HepG2 (cell line): ENCODE measurements around the gene DNAJC9. TPM values are rescaled to one million over a fixed set of nuclear protein-coding genes. Genes with fewer than 3 reads are reported as not detected.

Experiments
- ATAC-seq: fragments of 200-7000 bp; cut with Tn5 transposase; 3 replicates; pipeline ENCODE4 v1.9.1; 2020; ENCODE audit warnings: mild to moderate bottlenecking, moderate library complexity
- BruUV-seq: library from RNA; stranded (reverse); fragments of 400-500 nt; replicated peaks from 2 replicates; lab custom pipeline; 2021; lab: Mats Ljungman, UMichigan
- CTCF ChIA-PET: fragments of 300-600 bp; formaldehyde crosslinking; extraction: SDS; loops from one replicate; lab custom pipeline; 2021; ENCODE audit warnings: low total read pairs, inconsistent platforms, low intra/inter-chr PET ratio; lab: Yijun Ruan, JAX
- POLR2A ChIA-PET: fragments of 350-600 bp; sonication (Branson Sonifier 250); formaldehyde crosslinking; loops from one replicate; lab custom pipeline; 2020; ENCODE audit warnings: antibody characterized with exemption, inconsistent platforms; lab: Yijun Ruan, JAX
- DNase-seq: peaks from one replicate; pipeline ENCODE4 v3.0.0-alpha.2; 2015; ENCODE audit warnings: low spot score
- FAIRE-seq: peaks from 3 replicates; lab custom pipeline; 2011; peaks lifted over from hg19 to GRCh38; lab: Jason Lieb, UNC
- H2AFZ ChIP-seq: one replicate; pipeline ENCODE4 v1.6.1; 2011; ENCODE audit warnings: low read length, inconsistent platforms
- H3K27ac ChIP-seq: fragments of 300-600 bp; 3 replicates; pipeline ENCODE4 v1.8.0; 2011; ENCODE audit warnings: mixed run types, mild to moderate bottlenecking, mixed read lengths, low read length, inconsistent platforms; ENCODE audit not compliant: insufficient read depth; ENCODE audit errors: extremely low read length
- H3K27me3 ChIP-seq, 2 experiments: fragments of 200-600 bp in 1 of 2; 2 replicates in 1 of 2; 3 replicates in 1 of 2; pipeline versions ENCODE4 v1.6.0 to v1.8.0; 2011; ENCODE audit warnings: low read length in 2 of 2, mild to moderate bottlenecking in 2 of 2, moderate library complexity in 2 of 2, inconsistent platforms in 1 of 2; ENCODE audit not compliant: insufficient read depth in 2 of 2, control insufficient read depth in 1 of 2
- H3K36me3 ChIP-seq, 2 experiments: fragments of 200-600 bp in 1 of 2; replicated peaks in 1 of 2; 2 replicates in 1 of 2; 3 replicates in 1 of 2; pipeline versions ENCODE4 v1.5.1 to v1.8.0; 2011; ENCODE audit warnings: low read length in 2 of 2, inconsistent platforms in 1 of 2; ENCODE audit not compliant: insufficient read depth in 2 of 2, control insufficient read depth in 1 of 2
- H3K4me1 ChIP-seq: 2 replicates; pipeline ENCODE4 v1.5.1; 2012; ENCODE audit warnings: low read length, inconsistent platforms; ENCODE audit not compliant: insufficient read depth
- H3K4me2 ChIP-seq: 2 replicates; pipeline ENCODE4 v1.6.0; 2011; ENCODE audit warnings: low read depth, low read length, inconsistent platforms
- H3K4me3 ChIP-seq, 3 experiments: fragments of 200-600 bp in 1 of 3; sonication (generic), shearing (Covaris generic) in 1 of 3; replicated peaks in 1 of 3; 2 replicates each; pipeline ENCODE4 v1.5.1; 2011 to 2016; ENCODE audit warnings: low read length in 3 of 3, inconsistent platforms in 2 of 3, low read depth in 2 of 3, mild to moderate bottlenecking in 2 of 3, control low read depth in 1 of 3, mixed read lengths in 1 of 3; ENCODE audit not compliant: insufficient read depth in 1 of 3
- H3K79me2 ChIP-seq: one replicate; pipeline ENCODE4 v1.6.1; 2011; ENCODE audit warnings: low read length, inconsistent platforms; ENCODE audit not compliant: insufficient read depth
- H3K9ac ChIP-seq: 2 replicates; pipeline ENCODE4 v1.6.0; 2011; ENCODE audit warnings: mild to moderate bottlenecking, low read depth, low read length, inconsistent platforms; ENCODE audit not compliant: insufficient read depth
- H3K9me3 ChIP-seq: 2 replicates; pipeline ENCODE4 v1.5.1; 2012; ENCODE audit warnings: mild to moderate bottlenecking, low read length
- H4K20me1 ChIP-seq: 2 replicates; pipeline ENCODE4 v1.6.0; 2011; ENCODE audit warnings: inconsistent platforms, mild to moderate bottlenecking, low read length, moderate library complexity; ENCODE audit not compliant: insufficient read depth
- CBFB ChIP-seq: sonication (generic); formaldehyde crosslinking; IDR thresholded peaks from 2 replicates; pipeline ENCODE4 v1.4.0; 2020; ENCODE audit warnings: missing genetic modification reagents
- KLF15 ChIP-seq: sonication (generic); formaldehyde crosslinking; IDR thresholded peaks from 2 replicates; pipeline ENCODE4 v1.8.1; 2023; ENCODE audit warnings: borderline replicate concordance, mild to moderate bottlenecking, inconsistent platforms, missing genetic modification reagents, mixed read lengths
- MZF1 ChIP-seq: sonication (generic); formaldehyde crosslinking; IDR thresholded peaks from 2 replicates; pipeline ENCODE4 v1.8.1; 2023; ENCODE audit warnings: mild to moderate bottlenecking, missing genetic modification reagents, borderline replicate concordance
- NR1H2 ChIP-seq: sonication (generic); formaldehyde crosslinking; IDR thresholded peaks from 2 replicates; pipeline ENCODE4 v1.8.1; 2022; ENCODE audit warnings: low read depth, missing genetic modification reagents, borderline replicate concordance
- TBP ChIP-seq: sonication (generic); formaldehyde crosslinking; IDR thresholded peaks from 2 replicates; pipeline ENCODE4 v1.5.0; 2020; ENCODE audit warnings: missing genetic modification reagents
- ZNF570 ChIP-seq: sonication (generic); formaldehyde crosslinking; IDR thresholded peaks from 2 replicates; pipeline ENCODE4 v1.4.0; 2020; ENCODE audit warnings: mild to moderate bottlenecking, missing genetic modification reagents, borderline replicate concordance
- WGBS: methylation state at CpG from one replicate; pipeline ENCODE4 v1.1.6; 2017; ENCODE audit warnings: low lambda C conversion rate; 5-methylcytosine and 5-hydroxymethylcytosine counted together
- in situ Hi-C: cut with HindIII; loops from 2 replicates; pipeline ENCODE4 v1.10.0; 2017; ENCODE audit warnings: low pct_unique_long_range_greater_than_20kb; ENCODE audit not compliant: extremely low pct_ligation_motif_present
- intact Hi-C: fragments of 100-400 bp; cut with micrococcal nuclease; formaldehyde crosslinking; loops from one replicate; pipeline ENCODE4 v1.10.0; 2022; ENCODE audit not compliant: unreplicated experiment
- polyA plus RNA-seq, 8 experiments: library from polyadenylated mRNA; depleted of rRNA in 3 of 8; stranded (reverse) in 7 of 8; unstranded in 1 of 8; fragments of >200 nt; fragmentation: Illumina TruSeq in 4 of 8; extraction: Trizol in 4 of 8; gene quantifications; 2 replicates each; pipeline versions ENCODE4 v1.2.1 to v1.2.3, GENCODE V29; 2011 to 2016; ENCODE audit warnings: low read depth in 4 of 8, missing spikeins in 1 of 8, mixed read lengths in 1 of 8; ENCODE audit not compliant: insufficient read depth in 1 of 8
- total RNA-seq, 5 experiments: library from RNA; depleted of rRNA; stranded (reverse); fragments of >200 nt; fragmentation: Illumina TruSeq; extraction: Trizol; gene quantifications; 2 replicates each; pipeline ENCODE4 v1.2.3, GENCODE V29; 2016; ENCODE audit warnings: low read depth in 1 of 5
- TF ChIP-seq, protein P1 (sequence below): sonication (generic); formaldehyde crosslinking; IDR thresholded peaks from 2 replicates; pipeline ENCODE4 v1.4.0; 2020; ENCODE audit warnings: mild to moderate bottlenecking, missing genetic modification reagents
- TF ChIP-seq, protein P2 (sequence below): sonication (generic); formaldehyde crosslinking; IDR thresholded peaks from 2 replicates; pipeline ENCODE4 v1.5.0; 2020; ENCODE audit warnings: mild to moderate bottlenecking, missing genetic modification reagents

Gene DNAJC9
- total and polyA plus RNA-seq, 2 of the 13 experiments (the other 11 are each of a cell fraction or from before 2014, with no cell fraction given) = 15.9 to 60.3 TPM

DNA sequence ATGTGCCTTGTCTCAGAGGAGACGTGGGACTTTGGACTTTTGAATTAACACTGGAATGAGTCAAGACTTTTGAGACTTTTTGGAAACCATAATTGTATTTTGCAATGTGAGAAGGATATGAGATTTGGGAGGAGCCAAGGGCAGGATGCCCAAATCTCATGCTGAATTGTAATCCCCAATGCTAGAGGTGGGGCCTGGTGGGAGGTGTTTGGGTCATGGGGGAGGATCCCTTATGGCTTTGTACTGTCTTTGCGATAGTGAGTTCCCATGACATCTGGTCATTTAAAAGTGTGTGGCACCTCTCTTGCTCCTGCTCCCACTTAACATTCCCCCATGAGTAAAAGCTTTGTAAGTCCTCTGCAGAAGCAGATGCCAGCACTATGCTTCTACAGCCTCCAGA, 39.2 kb downstream of the DNAJC9 start:
- in situ Hi-C loops (no loop called here), intact Hi-C loops (no loop called here)
- Histone ChIP-seq H3K36me3 (no peaks in the 10 kb centered on the region), H3K4me1 (peaks cover 23% of the 10 kb centered on the region), H2AFZ (no peak overlapping the region), H3K4me3 (no peak overlapping the region), H3K4me2 (no peak overlapping the region), H4K20me1 (no peaks in the 10 kb centered on the region), H3K27ac (no peak overlapping the region), H3K9ac (no peak overlapping the region), H3K9me3 (peaks cover 4% of the 10 kb centered on the region; the same call in 1 of the 2 replicates), H3K79me2 (no peaks in the 10 kb centered on the region), H3K27me3 (no peaks in the 10 kb centered on the region)
- WGBS = 97% methylated on average over 2 of the region's 2 CpGs
- DNase-seq (no peak), ATAC-seq (no peak), FAIRE-seq (no peak)
- TF ChIP-seq CBFB (CRISPR knock-in tag) (no peak), MZF1 (CRISPR knock-in tag) (no peak)
- ChIA-PET POLR2A (no interaction called here), CTCF (no interaction called here)
- BruUV-seq = no TSS peak

DNA sequence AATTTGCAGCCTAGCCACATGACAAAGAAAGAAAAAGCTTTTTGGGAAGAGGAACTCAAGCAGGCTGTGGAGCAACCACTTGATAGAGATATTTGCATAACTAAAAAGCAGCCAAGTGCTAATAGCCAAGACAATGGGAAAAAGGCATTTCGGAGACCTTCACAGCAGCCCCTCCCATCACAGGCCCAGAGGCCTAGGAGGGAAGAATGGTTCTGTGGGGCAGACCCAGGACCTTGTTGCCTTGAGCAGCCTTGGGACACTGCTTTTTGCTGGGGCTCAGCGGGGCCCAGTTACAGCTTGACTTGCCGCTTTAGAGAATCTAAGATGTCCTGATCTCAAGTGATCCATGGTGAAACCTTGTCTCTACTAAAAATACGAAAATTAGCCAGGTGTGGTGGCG, 40.7 kb downstream of the DNAJC9 start:
- Histone ChIP-seq H3K4me1 (peaks cover 9% of the 10 kb centered on the region), H3K4me2 (no peak overlapping the region), H3K9ac (no peak overlapping the region), H3K27ac (no peak overlapping the region), H4K20me1 (no peaks in the 10 kb centered on the region), H3K27me3 (no peaks in the 10 kb centered on the region), H3K79me2 (no peaks in the 10 kb centered on the region), H2AFZ (no peak overlapping the region), H3K36me3 (no peaks in the 10 kb centered on the region), H3K9me3 (peaks cover 4% of the 10 kb centered on the region; the same call in 1 of the 2 replicates), H3K4me3 (no peak overlapping the region)
- in situ Hi-C loops = no loop called here
- ChIA-PET CTCF (no interaction called here), POLR2A (no interaction called here)
- DNase-seq (no peak), ATAC-seq (no peak), FAIRE-seq (no peak)
- intact Hi-C loops = no loop called here
- BruUV-seq = no TSS peak
- 94% methylated on average over 5 of the region's 5 CpGs for WGBS
- TF ChIP-seq NR1H2 (CRISPR knock-in tag) (no peak), ZNF570 (CRISPR knock-in tag) (no peak), TBP (no peak), KLF15 (CRISPR knock-in tag) (no peak)
- TF ChIP-seq, protein P1, sequence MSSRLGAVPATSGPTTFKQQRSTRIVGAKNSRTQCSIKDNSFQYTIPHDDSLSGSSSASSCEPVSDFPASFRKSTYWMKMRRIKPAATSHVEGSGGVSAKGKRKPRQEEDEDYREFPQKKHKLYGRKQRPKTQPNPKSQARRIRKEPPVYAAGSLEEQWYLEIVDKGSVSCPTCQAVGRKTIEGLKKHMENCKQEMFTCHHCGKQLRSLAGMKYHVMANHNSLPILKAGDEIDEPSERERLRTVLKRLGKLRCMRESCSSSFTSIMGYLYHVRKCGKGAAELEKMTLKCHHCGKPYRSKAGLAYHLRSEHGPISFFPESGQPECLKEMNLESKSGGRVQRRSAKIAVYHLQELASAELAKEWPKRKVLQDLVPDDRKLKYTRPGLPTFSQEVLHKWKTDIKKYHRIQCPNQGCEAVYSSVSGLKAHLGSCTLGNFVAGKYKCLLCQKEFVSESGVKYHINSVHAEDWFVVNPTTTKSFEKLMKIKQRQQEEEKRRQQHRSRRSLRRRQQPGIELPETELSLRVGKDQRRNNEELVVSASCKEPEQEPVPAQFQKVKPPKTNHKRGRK (CRISPR knock-in tag) = no peak
- TF ChIP-seq, protein P2, sequence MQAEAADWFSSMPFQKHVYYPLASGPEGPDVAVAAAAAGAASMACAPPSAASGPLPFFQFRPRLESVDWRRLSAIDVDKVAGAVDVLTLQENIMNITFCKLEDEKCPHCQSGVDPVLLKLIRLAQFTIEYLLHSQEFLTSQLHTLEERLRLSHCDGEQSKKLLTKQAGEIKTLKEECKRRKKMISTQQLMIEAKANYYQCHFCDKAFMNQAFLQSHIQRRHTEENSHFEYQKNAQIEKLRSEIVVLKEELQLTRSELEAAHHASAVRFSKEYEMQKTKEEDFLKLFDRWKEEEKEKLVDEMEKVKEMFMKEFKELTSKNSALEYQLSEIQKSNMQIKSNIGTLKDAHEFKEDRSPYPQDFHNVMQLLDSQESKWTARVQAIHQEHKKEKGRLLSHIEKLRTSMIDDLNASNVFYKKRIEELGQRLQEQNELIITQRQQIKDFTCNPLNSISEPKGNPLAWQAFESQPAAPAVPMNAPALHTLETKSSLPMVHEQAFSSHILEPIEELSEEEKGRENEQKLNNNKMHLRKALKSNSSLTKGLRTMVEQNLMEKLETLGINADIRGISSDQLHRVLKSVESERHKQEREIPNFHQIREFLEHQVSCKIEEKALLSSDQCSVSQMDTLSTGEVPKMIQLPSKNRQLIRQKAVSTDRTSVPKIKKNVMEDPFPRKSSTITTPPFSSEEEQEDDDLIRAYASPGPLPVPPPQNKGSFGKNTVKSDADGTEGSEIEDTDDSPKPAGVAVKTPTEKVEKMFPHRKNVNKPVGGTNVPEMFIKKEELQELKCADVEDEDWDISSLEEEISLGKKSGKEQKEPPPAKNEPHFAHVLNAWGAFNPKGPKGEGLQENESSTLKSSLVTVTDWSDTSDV (CRISPR knock-in tag) = no peak
